ENCODE measurements around the gene ST6GALNAC5. TPM values are rescaled to one million over a fixed set of nuclear protein-coding genes. Genes with fewer than 3 reads are reported as not detected.

Gene ST6GALNAC5
- polyA plus RNA-seq, 1 experiment = 1.6 TPM

- Histone ChIP-seq H3K27ac (ENCODE audit: low read depth, low read length) (no peak overlapping the region), H3K4me3 (ENCODE audit: low read depth, low read length) (no peak overlapping the region), H3K9me3 (ENCODE audit: control insufficient read depth, insufficient read depth, low read length) (no peaks in the 10 kb centered on the region), H3K27me3 (ENCODE audit: control insufficient read depth, insufficient read depth, low read length) (no peaks in the 10 kb centered on the region)
- CTCF ChIA-PET = no interaction called here
- DNase-seq (ENCODE audit: low read depth, low spot score) = no peak
- POLR2A ChIA-PET = no interaction called here
- TF ChIP-seq CTCF (IDR thresholded peaks at IDR 0.05; ENCODE audit: low read depth, low read length) = no peak
Observed at GRCh38 chr1:76948846-76949245, 81.6 kb downstream of the ST6GALNAC5 start.

GRCh38 chr1:76949503-76949902, 82.2 kb downstream of the ST6GALNAC5 start:
- no peak for DNase-seq (ENCODE audit: low read depth, low spot score)
- no peak overlapping the region for H3K27ac ChIP-seq (ENCODE audit: low read depth, low read length)
- CTCF ChIA-PET = no interaction called here

GRCh38 chr1:76950306-76950705, 83.0 kb downstream of the ST6GALNAC5 start:
- Histone ChIP-seq H3K27me3 (ENCODE audit: control insufficient read depth, insufficient read depth, low read length) (no peaks in the 10 kb centered on the region), H3K27ac (ENCODE audit: low read depth, low read length) (no peak overlapping the region), H3K4me3 (ENCODE audit: low read depth, low read length) (no peak overlapping the region), H3K9me3 (ENCODE audit: control insufficient read depth, insufficient read depth, low read length) (no peaks in the 10 kb centered on the region)
- ChIA-PET CTCF (no interaction called here), POLR2A (no interaction called here)
- no peak for TF ChIP-seq CTCF (IDR thresholded peaks at IDR 0.05; ENCODE audit: low read depth, low read length)
- DNase-seq (ENCODE audit: low read depth, low spot score) = no peak

More at GRCh38 chr1:76949503-76949902, 82.2 kb downstream of the ST6GALNAC5 start:
- TF ChIP-seq CTCF (IDR thresholded peaks at IDR 0.05; ENCODE audit: low read depth, low read length) = no peak
- POLR2A ChIA-PET = no interaction called here
- Histone ChIP-seq H3K4me3 (ENCODE audit: low read depth, low read length) (no peak overlapping the region), H3K9me3 (ENCODE audit: control insufficient read depth, insufficient read depth, low read length) (no peaks in the 10 kb centered on the region), H3K27me3 (ENCODE audit: control insufficient read depth, insufficient read depth, low read length) (no peaks in the 10 kb centered on the region)

GRCh38 chr1:76951153-76951552, 83.9 kb downstream of the ST6GALNAC5 start:
- no peaks in the 10 kb centered on the region for H3K27me3 ChIP-seq (ENCODE audit: control insufficient read depth, insufficient read depth, low read length)
- POLR2A ChIA-PET = no interaction called here
- no peak overlapping the region for H3K27ac ChIP-seq (ENCODE audit: low read depth, low read length)
- no peak for TF ChIP-seq CTCF (IDR thresholded peaks at IDR 0.05; ENCODE audit: low read depth, low read length)
- H3K4me3 ChIP-seq (ENCODE audit: low read depth, low read length) = no peak overlapping the region
- no peaks in the 10 kb centered on the region for H3K9me3 ChIP-seq (ENCODE audit: control insufficient read depth, insufficient read depth, low read length)
- no peak for DNase-seq (ENCODE audit: low read depth, low spot score)
- CTCF ChIA-PET = no interaction called here

GRCh38 chr1:76955652-76956051, 88.4 kb downstream of the ST6GALNAC5 start:
- no peak overlapping the region for H3K4me3 ChIP-seq (ENCODE audit: low read depth, low read length)
- no peak for DNase-seq (ENCODE audit: low read depth, low spot score)
- no peaks in the 10 kb centered on the region for H3K27me3 ChIP-seq (ENCODE audit: control insufficient read depth, insufficient read depth, low read length)
- ChIA-PET CTCF (no interaction called here), POLR2A (no interaction called here)
- TF ChIP-seq CTCF (IDR thresholded peaks at IDR 0.05; ENCODE audit: low read depth, low read length) = no peak
- no peak overlapping the region for H3K27ac ChIP-seq (ENCODE audit: low read depth, low read length)
- no peaks in the 10 kb centered on the region for H3K9me3 ChIP-seq (ENCODE audit: control insufficient read depth, insufficient read depth, low read length)

All from AG04450 (cell line).